HEK293T (cell line): ENCODE results near the gene WNT7A.

Experiments used
- BHLHE40 ChIP-seq: fragments of 450-650 bp; IDR thresholded peaks from 2 replicates; pipeline ENCODE4 v1.6.1; 2016; ENCODE audit warnings: mild to moderate bottlenecking, moderate library complexity, borderline replicate concordance
- HDGF ChIP-seq: fragments of 450-650 bp; IDR thresholded peaks from 2 replicates; pipeline ENCODE4 v1.6.1; 2017; ENCODE audit warnings: antibody characterized with exemption, borderline replicate concordance
- SUZ12 ChIP-seq: fragments of 450-650 bp; IDR thresholded peaks from 2 replicates; pipeline ENCODE4 v1.6.1; 2016; ENCODE audit warnings: mild to moderate bottlenecking
- TF ChIP-seq, protein P1 (sequence below): fragments of 450-650 bp; IDR thresholded peaks from 2 replicates; pipeline ENCODE4 v1.6.1; 2016

GRCh38 chr3:13858768-13859520 lies 20.9 kb downstream of the WNT7A start:
- TF ChIP-seq BHLHE40 (no peak), HDGF (no peak), SUZ12 (no peak)
- TF ChIP-seq, protein P1, sequence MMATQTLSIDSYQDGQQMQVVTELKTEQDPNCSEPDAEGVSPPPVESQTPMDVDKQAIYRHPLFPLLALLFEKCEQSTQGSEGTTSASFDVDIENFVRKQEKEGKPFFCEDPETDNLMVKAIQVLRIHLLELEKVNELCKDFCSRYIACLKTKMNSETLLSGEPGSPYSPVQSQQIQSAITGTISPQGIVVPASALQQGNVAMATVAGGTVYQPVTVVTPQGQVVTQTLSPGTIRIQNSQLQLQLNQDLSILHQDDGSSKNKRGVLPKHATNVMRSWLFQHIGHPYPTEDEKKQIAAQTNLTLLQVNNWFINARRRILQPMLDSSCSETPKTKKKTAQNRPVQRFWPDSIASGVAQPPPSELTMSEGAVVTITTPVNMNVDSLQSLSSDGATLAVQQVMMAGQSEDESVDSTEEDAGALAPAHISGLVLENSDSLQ: no peak
